ENCODE measurements around the gene TULP3.

TULP3 gene

DNA sequence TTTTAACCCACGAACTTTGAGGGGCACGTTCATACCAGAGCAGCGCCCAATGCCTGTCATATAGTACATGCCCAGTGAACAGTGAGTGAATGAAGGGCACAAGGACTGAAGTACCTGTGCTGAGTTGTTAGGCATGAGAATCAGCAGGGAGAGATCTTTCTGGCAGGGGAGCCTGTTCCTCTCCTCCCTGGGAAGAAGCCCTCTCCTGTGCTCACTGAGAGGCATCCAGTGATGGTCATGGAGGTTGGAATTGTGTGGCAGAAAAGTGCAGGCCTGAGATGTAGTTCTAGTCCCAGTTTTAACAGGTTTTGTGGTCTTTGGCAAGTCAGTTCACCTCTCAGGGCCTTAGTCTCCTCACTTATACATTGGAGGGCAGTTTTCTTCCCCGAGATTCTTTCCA is 89.1 kb downstream of the TULP3 start:
- TF ChIP-seq, protein P1, sequence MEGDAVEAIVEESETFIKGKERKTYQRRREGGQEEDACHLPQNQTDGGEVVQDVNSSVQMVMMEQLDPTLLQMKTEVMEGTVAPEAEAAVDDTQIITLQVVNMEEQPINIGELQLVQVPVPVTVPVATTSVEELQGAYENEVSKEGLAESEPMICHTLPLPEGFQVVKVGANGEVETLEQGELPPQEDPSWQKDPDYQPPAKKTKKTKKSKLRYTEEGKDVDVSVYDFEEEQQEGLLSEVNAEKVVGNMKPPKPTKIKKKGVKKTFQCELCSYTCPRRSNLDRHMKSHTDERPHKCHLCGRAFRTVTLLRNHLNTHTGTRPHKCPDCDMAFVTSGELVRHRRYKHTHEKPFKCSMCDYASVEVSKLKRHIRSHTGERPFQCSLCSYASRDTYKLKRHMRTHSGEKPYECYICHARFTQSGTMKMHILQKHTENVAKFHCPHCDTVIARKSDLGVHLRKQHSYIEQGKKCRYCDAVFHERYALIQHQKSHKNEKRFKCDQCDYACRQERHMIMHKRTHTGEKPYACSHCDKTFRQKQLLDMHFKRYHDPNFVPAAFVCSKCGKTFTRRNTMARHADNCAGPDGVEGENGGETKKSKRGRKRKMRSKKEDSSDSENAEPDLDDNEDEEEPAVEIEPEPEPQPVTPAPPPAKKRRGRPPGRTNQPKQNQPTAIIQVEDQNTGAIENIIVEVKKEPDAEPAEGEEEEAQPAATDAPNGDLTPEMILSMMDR (IDR thresholded peaks at IDR 0.05): no peak
- no peak overlapping the region for H3K27ac ChIP-seq
- no peak overlapping the region for H3K4me3 ChIP-seq
- no peak for DNase-seq (ENCODE audit: low spot score)

DNA sequence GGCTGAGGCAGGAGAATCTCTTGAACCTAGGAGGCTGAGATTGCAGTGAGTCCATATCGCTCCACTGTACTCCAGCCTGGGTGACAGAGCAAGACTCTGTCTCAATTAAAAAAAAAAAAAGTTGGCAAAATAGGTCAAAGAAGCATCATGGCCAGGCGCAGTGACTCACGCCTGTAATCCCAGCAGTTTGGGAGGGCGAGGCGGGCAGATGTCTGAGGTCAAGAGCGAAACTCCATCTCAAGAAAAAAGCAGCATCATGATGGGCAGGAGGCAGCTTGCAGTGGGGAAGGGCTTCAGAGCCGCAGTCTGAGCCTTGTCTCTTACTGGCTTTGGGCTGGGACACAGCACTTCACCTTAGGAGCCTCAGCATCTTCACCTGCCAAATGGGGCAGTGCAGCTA is 89.9 kb downstream of the TULP3 start:
- TF ChIP-seq, protein P1 (IDR thresholded peaks at IDR 0.05): no peak
- H3K4me3 ChIP-seq: no peak overlapping the region
- no peak overlapping the region for H3K27ac ChIP-seq
- no peak for DNase-seq (ENCODE audit: low spot score)

DNA sequence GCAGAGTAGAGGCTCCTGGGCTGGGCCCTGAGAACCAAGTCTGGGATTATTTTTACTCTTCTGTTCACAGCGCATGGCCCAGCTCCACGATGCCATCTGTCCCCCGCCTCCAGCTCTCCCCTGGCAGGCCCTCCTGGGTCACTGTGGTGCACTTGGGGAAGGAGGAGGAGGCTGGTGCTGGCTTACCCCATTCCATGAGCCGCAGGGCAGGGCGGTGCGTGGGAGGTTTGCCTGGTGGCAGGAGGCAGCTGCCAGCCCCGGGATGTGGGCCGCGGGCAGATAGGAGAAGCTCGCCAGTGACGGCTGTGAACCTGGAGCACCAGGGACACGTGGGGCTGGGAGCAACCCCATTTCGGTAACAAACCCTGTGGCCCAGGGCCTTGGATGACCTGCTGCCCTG is 91.7 kb downstream of the TULP3 start:
- DNase-seq (ENCODE audit: low spot score): no peak
- H3K27ac ChIP-seq: no peak overlapping the region
- TF ChIP-seq, protein P1 (IDR thresholded peaks at IDR 0.05): no peak
- no peak overlapping the region for H3K4me3 ChIP-seq

DNA sequence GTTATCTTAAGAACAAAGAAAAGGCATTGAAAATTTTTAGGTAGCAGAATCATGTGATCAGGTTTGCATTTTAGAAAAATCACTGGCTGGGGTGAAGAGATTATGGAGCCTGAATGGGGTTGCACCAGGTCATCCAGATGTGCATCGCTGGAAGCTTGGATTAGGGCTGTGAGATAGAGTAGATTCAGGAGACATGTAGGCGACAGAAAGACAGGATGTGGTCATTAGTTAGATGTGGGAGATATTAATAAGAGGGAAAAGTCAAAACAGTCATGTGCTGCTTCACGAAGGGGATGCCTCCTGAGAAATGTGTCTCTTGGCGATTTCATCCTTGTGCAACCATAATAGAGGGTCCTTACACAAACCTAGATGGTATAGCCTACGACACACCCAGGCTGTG is 93.6 kb downstream of the TULP3 start:
- H3K27ac ChIP-seq: no peak overlapping the region
- no peak for DNase-seq (ENCODE audit: low spot score)
- TF ChIP-seq, protein P1 (IDR thresholded peaks at IDR 0.05): no peak
- H3K4me3 ChIP-seq: no peak overlapping the region

DNA sequence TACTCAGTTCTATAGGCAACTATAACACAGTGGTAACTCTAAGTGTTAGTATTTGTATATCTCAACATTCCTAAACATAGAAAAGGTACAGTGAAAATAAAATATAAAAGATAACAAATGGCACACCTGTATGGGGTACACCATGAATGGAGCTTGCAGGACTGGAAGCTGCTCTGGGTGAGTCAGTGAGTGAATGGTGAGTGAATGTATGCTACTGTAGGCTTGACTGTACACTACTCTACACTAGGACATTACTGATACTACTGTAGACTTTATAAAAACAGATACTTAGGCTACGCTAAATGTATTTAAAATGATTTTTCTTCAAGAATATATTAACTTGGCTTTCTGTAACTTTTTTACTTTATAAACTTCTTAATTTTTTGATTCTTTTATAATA is 94.0 kb downstream of the TULP3 start:
- TF ChIP-seq, protein P1 (IDR thresholded peaks at IDR 0.05): no peak

DNA sequence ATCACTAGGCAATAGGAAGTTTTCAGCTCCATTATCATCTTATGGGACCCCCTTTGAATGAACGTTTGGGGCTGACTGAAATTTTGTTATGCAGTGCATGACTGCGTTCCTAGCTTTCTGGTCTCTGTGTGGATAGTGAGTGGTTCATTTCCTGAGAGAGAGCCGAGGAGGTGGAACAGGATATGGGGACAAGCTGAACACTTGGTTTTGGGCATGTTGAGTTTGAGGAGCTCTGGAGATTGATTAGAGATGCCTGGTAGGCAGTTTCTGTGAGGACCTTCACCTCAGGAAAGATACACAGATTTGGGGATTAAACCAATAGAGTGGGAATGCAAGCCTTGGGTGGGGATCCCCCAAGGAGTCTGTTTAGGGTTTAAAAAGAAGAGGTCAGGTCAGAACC is 96.2 kb downstream of the TULP3 start:
- no peak overlapping the region for H3K4me3 ChIP-seq
- TF ChIP-seq, protein P1 (IDR thresholded peaks at IDR 0.05): no peak
- DNase-seq (ENCODE audit: low spot score): no peak
- no peak overlapping the region for H3K27ac ChIP-seq

More for the DNA sequence above, 94.0 kb downstream of the TULP3 start:
- H3K4me3 ChIP-seq: no peak overlapping the region
- no peak for DNase-seq (ENCODE audit: low spot score)
- no peak overlapping the region for H3K27ac ChIP-seq

DNA sequence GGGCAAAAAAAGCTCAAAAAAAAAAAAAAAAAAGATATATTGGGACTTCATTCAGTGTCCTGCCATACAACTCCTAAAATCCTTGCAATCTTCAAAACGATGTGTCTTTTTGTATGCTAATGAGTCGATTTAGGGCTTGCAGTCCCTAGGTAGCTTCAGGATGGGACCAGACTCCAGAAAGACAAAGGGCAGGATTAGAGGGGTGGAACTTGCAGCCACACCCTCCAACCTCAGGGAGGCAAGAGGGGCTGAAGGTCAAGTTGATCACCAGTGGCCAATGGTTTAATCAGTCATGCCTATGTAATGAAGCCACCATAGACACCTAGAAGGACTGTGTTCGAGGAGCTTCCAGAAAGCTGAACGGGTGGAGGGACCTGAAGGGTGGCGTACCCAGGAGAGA is 97.8 kb downstream of the TULP3 start:
- no peak overlapping the region for H3K4me3 ChIP-seq
- no peak for DNase-seq (ENCODE audit: low spot score)
- H3K27ac ChIP-seq: no peak overlapping the region
- TF ChIP-seq, protein P1 (IDR thresholded peaks at IDR 0.05): no peak

All from coronary artery (tissue), 2 donors.